Activated naive CD4-positive, alpha-beta T cell treated with anti-CD3 and anti-CD28 coated beads, Interleukin-2, amount 50 U/mL, for 16 hours (primary cell): ENCODE results near the gene STRA6.

ENCODE experiments used
- DNase-seq: peaks from one replicate; pipeline ENCODE4 v3.0.0-alpha.2; 2020

The STRA6 gene

GRCh38 chr15:74202452-74203401 lies at the start of gene STRA6:
Gene STRA6, minus strand, starts transcription at chr15:74202787. Its CDS starts 520 bp downstream, at chr15:74202267.
- DNase-seq, result no peak

GRCh38 chr15:74252291-74252690 lies 49.7 kb upstream of the STRA6 start:
- DNase-seq, result no peak

- no peak for DNase-seq
Observed at GRCh38 chr15:74251131-74251811, 48.7 kb upstream of the STRA6 start.

- no peak for DNase-seq
Observed at GRCh38 chr15:74250266-74250665, 47.7 kb upstream of the STRA6 start.

GRCh38 chr15:74245342-74245931 lies 42.9 kb upstream of the STRA6 start:
- peak; percentile 19 for DNase-seq

- DNase-seq, result no peak
Observed at GRCh38 chr15:74244822-74245341, 42.3 kb upstream of the STRA6 start.

GRCh38 chr15:74243431-74243830 lies 40.8 kb upstream of the STRA6 start:
- DNase-seq, result no peak

- DNase-seq, result no peak
Observed at GRCh38 chr15:74242441-74243185, 40.0 kb upstream of the STRA6 start.

- no peak for DNase-seq
Observed at GRCh38 chr15:74240897-74241614, 38.5 kb upstream of the STRA6 start.

- no peak for DNase-seq
Observed at GRCh38 chr15:74240002-74240568, 37.5 kb upstream of the STRA6 start.

- DNase-seq, result no peak
Observed at GRCh38 chr15:74239051-74239705, 36.6 kb upstream of the STRA6 start.

GRCh38 chr15:74235962-74236361 lies 33.4 kb upstream of the STRA6 start, which contains the start of gene CCDC33:
Gene CCDC33, plus strand, starts transcription at chr15:74236326. Its CDS starts 394 bp downstream, at chr15:74236720.
- no peak for DNase-seq

GRCh38 chr15:74234598-74234875 lies 31.9 kb upstream of the STRA6 start:
- no peak for DNase-seq

- no peak for DNase-seq
Observed at GRCh38 chr15:74233851-74234597, 31.4 kb upstream of the STRA6 start.

GRCh38 chr15:74233373-74233772 lies 30.8 kb upstream of the STRA6 start:
- no peak for DNase-seq

- no peak for DNase-seq
Observed at GRCh38 chr15:74231475-74231874, 28.9 kb upstream of the STRA6 start.

- no peak for DNase-seq
Observed at GRCh38 chr15:74229686-74230085, 27.1 kb upstream of the STRA6 start.

GRCh38 chr15:74228723-74229081 lies 26.1 kb upstream of the STRA6 start:
- no peak for DNase-seq

- DNase-seq, result no peak
Observed at GRCh38 chr15:74227968-74228722, 25.6 kb upstream of the STRA6 start.
